Activated T-cell treated with anti-CD3 and anti-CD28 coated beads, Interleukin-2, amount 50 U/mL, for 72 hours (primary cell): ENCODE results near the gene PTMS. TPM values are rescaled to one million over a fixed set of nuclear protein-coding genes. Genes with fewer than 3 reads are reported as not detected.

ENCODE experiments used
- ATAC-seq, 2 donors: fragments of 150-1000 bp; cut with Tn5 transposase; replicated peaks in 1 of 2; 2 replicates each; pipeline ENCODE4 v1.10.0; 2021; ENCODE audit warnings: moderate library complexity in 2 of 2, mild to moderate bottlenecking in 1 of 2
- DNase-seq, 2 donors: peaks; one replicate each; pipeline ENCODE4 v3.0.0; 2021 to 2022; ENCODE audit warnings: mixed read lengths in 1 of 2
- H3K27ac Mint-ChIP-seq: one replicate; pipeline ENCODE4 v1.8.0; 2022; ENCODE audit warnings: mild to moderate bottlenecking, moderate library complexity, mixed read lengths
- H3K27me3 Mint-ChIP-seq: one replicate; pipeline ENCODE4 v1.8.0; 2022; ENCODE audit warnings: low read depth, mixed read lengths
- H3K36me3 Mint-ChIP-seq, 2 donors: one replicate each; pipeline ENCODE4 v1.8.0; 2022; ENCODE audit warnings: mixed read lengths in 2 of 2, mild to moderate bottlenecking in 1 of 2; ENCODE audit not compliant: insufficient read depth in 2 of 2
- H3K4me1 Mint-ChIP-seq: one replicate; pipeline ENCODE4 v1.8.0; 2022; ENCODE audit warnings: low read depth, mixed read lengths
- H3K4me3 Mint-ChIP-seq, 2 donors: one replicate each; pipeline ENCODE4 v1.8.0; 2022; ENCODE audit warnings: mild to moderate bottlenecking in 2 of 2, mixed read lengths in 2 of 2, moderate library complexity in 2 of 2
- H3K9me3 Mint-ChIP-seq, 2 donors: one replicate each; pipeline ENCODE4 v1.8.0; 2022; ENCODE audit warnings: mixed read lengths in 2 of 2
- total RNA-seq, 2 donors: library from RNA; stranded (reverse); gene quantifications; one replicate each; pipeline ENCODE4 v1.2.3, GENCODE V29; 2022

PTMS gene
- total RNA-seq, 2 donors from 2014 or later = 119 to 154 TPM

DNA sequence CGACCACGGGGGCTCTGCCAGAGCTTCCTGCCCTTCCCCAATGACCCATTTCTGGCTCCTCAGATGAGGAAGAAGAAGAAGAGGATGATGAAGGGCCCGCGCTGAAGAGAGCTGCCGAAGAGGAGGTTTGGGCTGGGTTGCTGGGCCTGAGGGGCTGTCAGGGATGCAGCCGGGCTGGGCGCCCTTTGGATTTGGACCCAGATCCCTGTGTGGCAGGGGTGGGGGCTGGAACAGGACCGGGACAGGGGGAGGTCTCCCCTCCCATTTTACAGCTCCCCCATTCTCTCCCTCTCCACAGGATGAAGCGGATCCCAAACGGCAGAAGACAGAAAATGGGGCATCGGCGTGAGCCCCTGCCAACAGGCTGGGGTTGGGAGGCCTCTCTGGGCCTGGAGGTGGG is 3.9 kb downstream of the PTMS start:
- Mint-ChIP-seq H3K27ac (no peak overlapping the region), H3K27me3 (peaks cover 29% of the 10 kb centered on the region), H3K4me1 (peaks cover 84% of the 10 kb centered on the region), H3K4me3 (peak overlapping the region in 1 of 2 donors; percentile 24), H3K9me3 (no peaks in the 10 kb centered on the region), H3K36me3 (peaks cover 19% of the 10 kb centered on the region in 2 donors)
- ATAC-seq = no peak
- DNase-seq = no peak

- no peak for DNase-seq
- Mint-ChIP-seq H3K9me3 (no peaks in the 10 kb centered on the region), H3K27ac (no peak overlapping the region), H3K4me3 (peak overlapping the region; percentile 26 to 38), H3K36me3 (peaks cover 20 to 21% of the 10 kb centered on the region in 2 donors), H3K27me3 (peaks cover 24% of the 10 kb centered on the region), H3K4me1 (peaks cover 84% of the 10 kb centered on the region)
- ATAC-seq = no peak
Observed at GRCh38 chr12:6770600-6770999, 4.4 kb downstream of the PTMS start.

DNA sequence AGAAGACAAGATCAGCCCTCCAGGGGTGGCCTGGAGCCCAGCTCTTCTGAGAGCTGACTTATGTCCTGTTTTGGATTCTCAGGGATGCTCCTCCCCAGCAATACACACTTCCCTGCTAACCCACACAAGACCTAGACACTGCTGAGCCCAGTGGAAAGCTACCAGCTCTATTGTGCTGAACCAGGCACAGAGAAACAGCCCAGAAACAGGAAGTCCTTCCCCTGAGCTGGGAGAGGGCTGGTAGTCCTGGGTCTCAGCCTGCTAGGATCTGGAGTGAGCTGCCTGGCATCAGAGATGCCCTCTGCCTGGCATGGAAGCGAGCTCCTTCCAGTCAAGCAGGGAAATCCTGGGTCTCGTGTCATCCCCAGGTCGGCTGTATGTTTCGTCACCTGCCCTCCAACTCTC is 4.9 kb downstream of the PTMS start:
- Mint-ChIP-seq H3K4me1 (peaks cover 85% of the 10 kb centered on the region), H3K36me3 (peaks cover 20 to 22% of the 10 kb centered on the region in 2 donors), H3K4me3 (peak overlapping the region; percentile 26 to 78), H3K27ac (no peak overlapping the region), H3K9me3 (no peaks in the 10 kb centered on the region), H3K27me3 (peaks cover 22% of the 10 kb centered on the region)
- ATAC-seq = no peak
- no peak for DNase-seq

DNA sequence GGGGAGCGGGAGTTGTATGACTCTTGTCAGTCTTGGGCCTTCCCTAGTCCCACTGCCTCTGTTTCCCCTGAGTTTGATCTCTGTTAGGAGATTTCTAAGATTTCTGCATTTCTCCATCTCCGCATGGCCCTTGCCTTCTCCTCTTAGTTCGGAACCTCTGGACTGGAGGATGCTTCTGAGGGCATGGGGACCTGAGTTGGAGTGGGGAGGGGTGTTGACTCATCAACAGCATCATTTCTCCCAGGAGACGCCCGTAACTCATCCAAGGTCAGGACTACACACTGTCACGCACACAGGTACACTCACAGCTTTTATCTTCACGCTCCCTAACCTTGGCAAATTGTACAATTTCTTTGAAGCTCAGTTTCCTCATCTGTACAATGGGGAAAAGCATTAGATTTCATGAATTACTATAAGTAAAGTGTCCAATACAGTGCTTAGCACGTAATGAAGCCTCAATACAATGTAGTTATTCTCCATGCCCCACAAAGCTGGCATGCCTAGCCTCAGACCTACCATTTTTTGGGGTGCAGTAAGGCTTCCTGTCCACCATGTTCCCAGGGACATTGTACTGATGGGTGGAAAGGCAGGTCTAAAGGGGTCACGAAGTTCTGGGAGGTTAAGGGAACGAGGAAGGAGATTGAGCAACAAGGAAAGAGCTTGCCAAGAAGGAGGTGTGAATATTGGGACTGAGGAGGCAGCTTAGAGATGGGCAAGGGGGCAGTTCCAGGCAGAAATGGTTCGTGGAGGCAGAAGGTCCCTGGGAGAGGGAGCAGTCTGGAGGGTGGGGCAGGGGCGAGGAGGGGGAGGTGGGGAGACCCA is 5.6 kb downstream of the PTMS start:
- H3K27me3 Mint-ChIP-seq = peaks cover 22% of the 10 kb centered on the region
- DNase-seq (no peak), ATAC-seq (no peak)
- peak overlapping the region; percentile 78 to 79 for H3K4me3 Mint-ChIP-seq
- peak overlapping the region; percentile 93 for H3K27ac Mint-ChIP-seq
- peaks cover 24% of the 10 kb centered on the region in 2 donors for H3K36me3 Mint-ChIP-seq
- peaks cover 91% of the 10 kb centered on the region for H3K4me1 Mint-ChIP-seq
- H3K9me3 Mint-ChIP-seq = no peaks in the 10 kb centered on the region

GRCh38 chr12:6772331-6772695 is 6.2 kb downstream of the PTMS start, which contains the start of gene LAG3:
LAG3 (plus strand) TSS chr12:6772520; CDS start chr12:6772853, 333 bp downstream.
- peak; percentile 54 for ATAC-seq
- Mint-ChIP-seq H3K4me3 (peak within 1 kb of the TSS; percentile 78 to 79), H3K9me3 (no peaks in the 10 kb centered on the region), H3K27ac (peak within 1 kb of the TSS; percentile 93), H3K36me3 (peaks cover 23 to 24% of the 10 kb centered on the region in 2 donors), H3K4me1 (peaks cover 94% of the 10 kb centered on the region), H3K27me3 (peaks cover 22% of the 10 kb centered on the region)
- DNase-seq = peak; percentile 65 to 67

- no peaks in the 10 kb centered on the region for H3K9me3 Mint-ChIP-seq
- H3K27ac Mint-ChIP-seq = peak overlapping the region; percentile 93
- H3K36me3 Mint-ChIP-seq = peaks cover 20 to 23% of the 10 kb centered on the region in 2 donors
- peaks cover 17% of the 10 kb centered on the region for H3K27me3 Mint-ChIP-seq
- ATAC-seq (no peak), DNase-seq (no peak)
- H3K4me3 Mint-ChIP-seq = peak overlapping the region; percentile 78 to 79
- H3K4me1 Mint-ChIP-seq = peaks cover 94% of the 10 kb centered on the region
Observed at GRCh38 chr12:6772726-6773589, 6.8 kb downstream of the PTMS start.

DNA sequence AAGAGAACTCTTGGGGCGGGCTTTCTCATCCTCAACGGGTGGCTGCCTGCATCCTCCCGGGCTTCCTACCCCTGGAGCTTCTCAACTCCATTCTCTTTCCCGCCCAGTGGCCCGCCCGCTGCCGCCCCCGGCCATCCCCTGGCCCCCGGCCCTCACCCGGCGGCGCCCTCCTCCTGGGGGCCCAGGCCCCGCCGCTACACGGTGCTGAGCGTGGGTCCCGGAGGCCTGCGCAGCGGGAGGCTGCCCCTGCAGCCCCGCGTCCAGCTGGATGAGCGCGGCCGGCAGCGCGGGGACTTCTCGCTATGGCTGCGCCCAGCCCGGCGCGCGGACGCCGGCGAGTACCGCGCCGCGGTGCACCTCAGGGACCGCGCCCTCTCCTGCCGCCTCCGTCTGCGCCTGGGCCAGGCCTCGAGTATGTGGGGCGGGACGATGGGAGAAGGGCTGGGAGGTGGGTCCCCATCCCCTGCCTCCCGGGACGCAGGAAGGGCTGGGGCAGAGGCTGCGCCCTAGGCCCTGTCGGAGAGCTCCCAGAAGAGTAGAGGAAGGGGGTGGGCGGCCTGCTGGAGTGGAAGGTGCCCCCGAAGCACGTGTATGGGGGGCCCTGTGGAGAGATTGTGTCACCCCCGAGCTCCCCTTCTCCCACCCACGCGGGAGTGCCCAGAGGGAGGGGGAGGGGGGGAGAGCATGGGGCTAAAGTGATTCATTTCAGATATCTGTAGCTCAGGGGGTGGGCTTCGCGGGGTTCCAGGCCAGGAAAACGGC is 7.6 kb downstream of the PTMS start:
- peak; percentile 37 to 43 for ATAC-seq
- H3K9me3 Mint-ChIP-seq = no peaks in the 10 kb centered on the region
- peak overlapping the region; percentile 88 for H3K27ac Mint-ChIP-seq
- peak; percentile 57 to 61 for DNase-seq
- peaks cover 9% of the 10 kb centered on the region for H3K27me3 Mint-ChIP-seq
- peak overlapping the region; percentile 78 to 82 for H3K4me3 Mint-ChIP-seq
- H3K4me1 Mint-ChIP-seq = peaks cover 94% of the 10 kb centered on the region
- H3K36me3 Mint-ChIP-seq = peaks cover 20 to 27% of the 10 kb centered on the region in 2 donors

DNA sequence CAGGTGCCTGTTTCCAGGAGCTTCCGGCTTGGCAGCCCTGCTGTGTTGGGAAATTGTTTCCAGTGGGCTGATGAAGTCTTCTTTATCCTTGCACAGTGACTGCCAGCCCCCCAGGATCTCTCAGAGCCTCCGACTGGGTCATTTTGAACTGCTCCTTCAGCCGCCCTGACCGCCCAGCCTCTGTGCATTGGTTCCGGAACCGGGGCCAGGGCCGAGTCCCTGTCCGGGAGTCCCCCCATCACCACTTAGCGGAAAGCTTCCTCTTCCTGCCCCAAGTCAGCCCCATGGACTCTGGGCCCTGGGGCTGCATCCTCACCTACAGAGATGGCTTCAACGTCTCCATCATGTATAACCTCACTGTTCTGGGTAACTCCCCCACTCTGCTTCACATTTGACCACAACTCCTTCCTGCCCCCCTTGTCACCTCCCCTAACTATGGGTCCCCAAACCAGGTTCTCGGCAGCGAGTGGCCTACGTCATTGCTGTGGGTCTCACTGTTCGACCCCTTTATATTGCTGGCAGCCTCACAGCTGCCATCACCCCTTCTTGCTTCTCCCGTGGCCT is 8.4 kb downstream of the PTMS start:
- H3K27ac Mint-ChIP-seq = peak overlapping the region; percentile 87
- peaks cover 20 to 28% of the 10 kb centered on the region in 2 donors for H3K36me3 Mint-ChIP-seq
- peak overlapping the region; percentile 78 to 82 for H3K4me3 Mint-ChIP-seq
- peak in 1 of 2 donors; percentile 46 for DNase-seq
- peaks cover under 1% of the 10 kb centered on the region for H3K27me3 Mint-ChIP-seq
- ATAC-seq = peak; percentile 49 to 57
- H3K4me1 Mint-ChIP-seq = peaks cover 94% of the 10 kb centered on the region
- H3K9me3 Mint-ChIP-seq = no peaks in the 10 kb centered on the region

DNA sequence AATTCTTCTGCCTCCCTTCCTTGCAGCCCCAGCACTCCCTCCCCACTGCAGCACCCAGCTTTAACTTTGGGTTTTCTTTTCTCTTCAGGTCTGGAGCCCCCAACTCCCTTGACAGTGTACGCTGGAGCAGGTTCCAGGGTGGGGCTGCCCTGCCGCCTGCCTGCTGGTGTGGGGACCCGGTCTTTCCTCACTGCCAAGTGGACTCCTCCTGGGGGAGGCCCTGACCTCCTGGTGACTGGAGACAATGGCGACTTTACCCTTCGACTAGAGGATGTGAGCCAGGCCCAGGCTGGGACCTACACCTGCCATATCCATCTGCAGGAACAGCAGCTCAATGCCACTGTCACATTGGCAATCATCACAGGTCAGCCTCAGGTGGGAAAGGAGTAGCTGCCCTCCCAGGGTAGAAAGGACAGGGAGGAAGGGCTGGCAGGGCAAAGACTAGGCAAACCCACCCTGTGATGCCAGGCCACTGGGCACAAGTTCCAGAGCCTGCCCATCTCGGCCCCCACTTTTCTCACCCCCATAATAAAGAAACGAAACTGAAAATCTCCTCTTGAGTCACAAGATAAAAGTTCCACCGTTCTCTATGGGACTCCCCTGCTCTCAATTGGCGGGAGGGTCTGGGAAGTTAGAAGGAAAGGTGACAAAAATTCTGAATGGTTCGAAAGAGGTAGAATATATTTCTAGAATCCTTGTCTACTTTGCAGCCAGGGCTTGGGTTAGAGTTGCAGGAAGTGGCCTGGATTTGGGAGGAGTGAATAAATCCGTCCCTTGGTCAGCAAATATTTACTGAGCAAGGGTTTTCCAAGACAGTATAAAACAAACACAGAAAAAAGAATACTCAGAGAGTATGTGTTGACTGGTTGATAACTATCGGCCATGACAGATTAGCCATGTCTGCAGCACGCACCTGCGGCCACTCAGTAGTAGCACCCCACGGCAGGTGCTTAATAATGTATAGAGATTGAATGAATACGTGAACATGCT is 9.3 kb downstream of the PTMS start:
- peak overlapping the region; percentile 78 to 82 for H3K4me3 Mint-ChIP-seq

GRCh38 chr12:6777386-6777785 is 11.2 kb downstream of the PTMS start:
- ATAC-seq (no peak), DNase-seq (no peak)
- Mint-ChIP-seq H3K4me1 (peaks cover 88% of the 10 kb centered on the region), H3K36me3 (peaks cover 15 to 22% of the 10 kb centered on the region in 2 donors), H3K9me3 (no peaks in the 10 kb centered on the region), H3K4me3 (peak overlapping the region; percentile 17 to 74), H3K27ac (peak overlapping the region; percentile 26), H3K27me3 (no peaks in the 10 kb centered on the region)

More for the DNA sequence above, 9.3 kb downstream of the PTMS start:
- Mint-ChIP-seq H3K27me3 (no peaks in the 10 kb centered on the region), H3K27ac (peak overlapping the region; percentile 87), H3K9me3 (no peaks in the 10 kb centered on the region), H3K36me3 (peaks cover 19 to 25% of the 10 kb centered on the region in 2 donors), H3K4me1 (peaks cover 94% of the 10 kb centered on the region)
- DNase-seq (no peak), ATAC-seq (no peak)

DNA sequence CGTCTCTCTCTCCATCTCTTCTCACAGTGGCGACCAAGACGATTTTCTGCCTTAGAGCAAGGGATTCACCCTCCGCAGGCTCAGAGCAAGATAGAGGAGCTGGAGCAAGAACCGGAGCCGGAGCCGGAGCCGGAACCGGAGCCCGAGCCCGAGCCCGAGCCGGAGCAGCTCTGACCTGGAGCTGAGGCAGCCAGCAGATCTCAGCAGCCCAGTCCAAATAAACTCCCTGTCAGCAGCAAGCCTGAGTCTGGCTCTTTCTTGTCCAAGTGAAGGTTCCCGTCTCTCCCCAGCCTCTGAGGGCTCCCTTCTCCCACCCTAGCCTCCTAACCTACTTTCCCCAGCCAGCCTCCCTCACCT is 12.0 kb downstream of the PTMS start:
- Mint-ChIP-seq H3K27me3 (no peaks in the 10 kb centered on the region), H3K36me3 (peaks cover 15 to 22% of the 10 kb centered on the region in 2 donors), H3K9me3 (no peaks in the 10 kb centered on the region), H3K27ac (no peak overlapping the region), H3K4me3 (peak overlapping the region; percentile 74 to 92), H3K4me1 (peaks cover 88% of the 10 kb centered on the region)
- DNase-seq = no peak
- ATAC-seq = no peak
